ENCODE data around the gene TMEM125.

Gene TMEM125

DNA sequence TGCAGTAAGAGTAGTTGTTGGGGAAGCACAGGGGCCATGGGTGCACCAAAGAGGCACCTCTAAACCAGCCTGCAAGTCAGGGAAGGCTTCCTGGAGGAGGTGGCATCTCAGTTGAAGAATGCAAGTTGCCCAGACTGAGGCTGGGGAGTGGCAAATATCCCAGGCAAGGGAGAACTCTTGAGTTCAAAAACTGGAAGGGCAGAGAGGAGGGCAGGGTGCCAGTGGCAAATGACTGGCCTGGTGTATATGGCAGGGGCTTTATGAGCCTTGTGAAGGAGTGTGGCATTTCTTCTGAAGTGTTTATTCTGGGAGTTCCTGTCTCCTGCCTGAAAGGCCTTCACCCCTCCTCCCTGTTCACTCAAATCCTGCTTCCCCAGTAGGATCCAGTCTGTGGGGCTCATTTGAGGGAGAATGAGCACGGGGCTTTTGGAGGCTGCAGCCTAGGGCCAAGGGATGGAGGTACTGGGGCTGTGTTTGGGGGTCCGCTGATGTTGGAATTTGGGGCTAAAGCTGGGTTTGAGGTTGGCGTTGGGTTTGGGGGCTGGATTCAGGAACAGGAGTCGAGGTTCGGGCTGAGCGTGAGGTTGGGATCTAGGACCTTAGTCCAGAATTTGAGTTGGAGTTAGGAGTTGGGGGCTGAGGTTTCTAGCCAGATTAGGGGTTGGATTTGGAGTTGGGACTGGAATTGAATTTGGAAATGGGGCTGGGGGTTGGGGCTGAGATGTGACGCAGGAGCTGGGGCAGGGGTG, at the start of gene TMEM125:
TSS of gene TMEM125 (plus strand) at position 357 of the 749 bp plus-strand sequence. CDS start 2,740 bp downstream, outside the sequence.
- DNase-seq (ENCODE audit: low read depth): no peak

DNA sequence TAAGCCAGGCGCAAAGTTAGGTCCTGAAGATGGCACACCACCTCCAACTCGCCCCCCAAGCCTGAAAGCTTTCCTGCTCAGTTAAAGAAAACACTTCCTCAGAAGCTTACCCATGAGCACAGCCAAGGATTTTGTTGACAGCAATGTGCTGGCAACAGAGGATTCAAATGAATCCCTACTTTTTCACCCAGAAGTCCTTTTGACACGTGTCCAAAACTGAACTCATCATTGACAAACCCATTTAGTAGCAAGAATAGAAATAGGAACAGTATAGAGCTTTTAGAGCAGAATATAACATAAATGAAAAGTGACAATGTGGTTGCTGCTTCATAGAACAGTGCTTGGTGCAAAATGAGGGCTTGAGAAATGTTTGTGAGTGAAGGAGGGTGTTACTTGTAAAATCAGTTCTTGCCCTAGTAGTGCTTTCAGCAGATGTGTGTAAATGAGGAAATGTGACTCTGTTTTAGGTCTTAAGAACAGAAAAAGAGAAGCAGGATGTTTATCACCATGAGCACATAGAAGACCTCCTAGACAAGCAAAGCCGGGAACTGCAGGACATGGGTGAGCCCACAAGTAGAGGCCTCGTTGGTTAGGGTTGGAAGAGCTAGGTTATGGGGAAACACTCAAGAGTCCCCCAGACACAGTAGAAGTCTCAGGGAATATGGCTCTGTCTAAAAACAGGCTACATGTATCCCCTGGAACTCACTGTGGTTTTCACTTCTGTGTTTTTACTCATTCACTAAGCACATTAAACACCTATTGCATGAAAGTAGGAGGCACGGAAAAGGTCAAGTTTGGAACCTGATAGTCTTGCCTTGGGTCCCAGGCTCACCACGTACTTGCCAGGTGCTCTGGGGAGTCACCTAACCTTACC, 48.6 kb upstream of the TMEM125 start:
- DNase-seq (ENCODE audit: low read depth): no peak

DNA sequence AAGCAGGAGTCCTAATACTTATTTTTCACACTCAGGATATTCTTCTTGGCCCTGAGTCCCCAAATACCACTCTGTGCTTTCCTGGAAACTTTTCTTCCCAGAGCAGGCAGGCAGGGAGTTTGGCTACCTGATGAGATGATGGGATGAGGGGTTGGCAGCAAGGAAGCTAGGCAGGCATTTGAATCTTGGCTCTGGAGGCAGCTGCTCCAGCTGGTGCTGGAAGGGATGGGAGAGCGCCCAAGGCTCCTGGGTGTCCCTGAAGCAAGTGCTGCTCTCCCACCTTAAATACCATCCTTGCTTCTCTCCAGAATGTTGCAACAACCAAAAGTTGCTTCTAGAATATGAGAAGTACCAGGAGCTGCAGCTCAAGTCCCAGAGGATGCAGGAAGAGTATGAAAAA, 48.0 kb upstream of the TMEM125 start:
- DNase-seq (ENCODE audit: low read depth): no peak

DNA sequence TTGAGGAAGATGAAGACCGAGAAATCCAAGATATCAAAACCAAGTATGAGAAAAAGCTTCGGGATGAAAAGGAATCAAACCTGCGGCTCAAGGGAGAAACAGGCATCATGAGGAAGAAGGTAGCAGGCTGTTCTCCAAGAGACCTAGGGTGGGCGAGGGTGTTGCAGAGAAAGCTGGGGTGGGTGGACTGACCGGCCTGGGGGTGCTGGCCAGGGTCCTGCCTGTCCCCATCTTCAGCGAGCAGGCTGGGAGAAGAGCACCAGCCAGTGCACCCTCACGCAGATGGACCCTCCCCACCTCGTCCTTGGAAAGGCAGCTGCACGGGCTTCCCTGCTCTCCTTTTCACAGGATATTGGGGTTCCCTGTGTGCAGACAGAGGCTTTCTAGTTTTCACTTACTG, 46.9 kb upstream of the TMEM125 start:
- DNase-seq (ENCODE audit: low read depth): no peak

DNA sequence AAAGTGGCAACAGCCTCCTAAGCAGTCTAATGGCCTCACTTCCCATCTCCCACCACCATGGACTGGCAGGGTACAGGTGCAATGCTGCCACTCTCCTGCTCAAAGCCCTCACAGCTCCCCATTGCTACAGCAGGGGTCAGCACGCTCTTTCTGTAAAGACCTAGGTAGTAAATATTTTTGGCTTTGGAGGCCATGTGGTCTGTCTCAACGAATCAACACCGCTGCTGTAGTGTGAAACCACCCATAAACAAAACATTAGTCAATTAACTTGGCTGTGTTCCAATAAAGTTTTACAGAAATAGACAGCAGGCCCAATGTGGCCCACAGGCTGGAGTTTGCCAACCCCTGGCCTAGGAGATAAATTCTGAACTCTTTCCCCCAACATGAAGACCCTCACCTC, 44.6 kb upstream of the TMEM125 start:
- DNase-seq (ENCODE audit: low read depth): no peak

DNA sequence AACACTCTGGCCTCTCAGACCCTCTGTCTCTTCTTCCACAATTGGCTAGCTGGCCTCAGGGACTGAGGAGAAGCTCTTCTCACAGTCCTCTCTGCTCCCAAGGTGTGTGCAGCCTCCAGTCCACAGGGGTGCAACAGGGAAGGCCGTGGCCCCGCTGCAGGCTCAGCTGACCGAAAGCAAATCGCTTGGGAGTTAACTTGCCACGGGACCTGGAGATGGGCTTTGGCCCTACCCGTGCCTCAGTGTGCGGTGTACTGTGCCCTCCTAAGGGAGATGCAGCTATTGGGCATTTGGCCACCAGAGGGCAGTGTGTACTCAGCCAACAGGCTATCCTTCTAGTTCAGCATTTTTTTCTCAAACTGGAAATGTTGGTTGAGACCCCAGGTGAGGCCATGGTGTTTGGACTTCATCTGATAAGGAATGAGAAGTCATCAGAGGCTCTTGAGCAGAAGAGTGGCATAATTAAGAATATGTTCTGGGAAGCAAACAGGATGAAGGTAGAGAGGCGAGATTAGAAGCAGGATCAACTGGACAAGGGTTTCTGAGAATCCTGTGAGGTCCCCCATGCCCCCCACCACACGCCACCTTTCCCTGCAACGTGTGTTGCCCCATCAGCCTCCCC, 42.5 kb upstream of the TMEM125 start:
- peak; percentile 44 for DNase-seq (ENCODE audit: low read depth)

DNA sequence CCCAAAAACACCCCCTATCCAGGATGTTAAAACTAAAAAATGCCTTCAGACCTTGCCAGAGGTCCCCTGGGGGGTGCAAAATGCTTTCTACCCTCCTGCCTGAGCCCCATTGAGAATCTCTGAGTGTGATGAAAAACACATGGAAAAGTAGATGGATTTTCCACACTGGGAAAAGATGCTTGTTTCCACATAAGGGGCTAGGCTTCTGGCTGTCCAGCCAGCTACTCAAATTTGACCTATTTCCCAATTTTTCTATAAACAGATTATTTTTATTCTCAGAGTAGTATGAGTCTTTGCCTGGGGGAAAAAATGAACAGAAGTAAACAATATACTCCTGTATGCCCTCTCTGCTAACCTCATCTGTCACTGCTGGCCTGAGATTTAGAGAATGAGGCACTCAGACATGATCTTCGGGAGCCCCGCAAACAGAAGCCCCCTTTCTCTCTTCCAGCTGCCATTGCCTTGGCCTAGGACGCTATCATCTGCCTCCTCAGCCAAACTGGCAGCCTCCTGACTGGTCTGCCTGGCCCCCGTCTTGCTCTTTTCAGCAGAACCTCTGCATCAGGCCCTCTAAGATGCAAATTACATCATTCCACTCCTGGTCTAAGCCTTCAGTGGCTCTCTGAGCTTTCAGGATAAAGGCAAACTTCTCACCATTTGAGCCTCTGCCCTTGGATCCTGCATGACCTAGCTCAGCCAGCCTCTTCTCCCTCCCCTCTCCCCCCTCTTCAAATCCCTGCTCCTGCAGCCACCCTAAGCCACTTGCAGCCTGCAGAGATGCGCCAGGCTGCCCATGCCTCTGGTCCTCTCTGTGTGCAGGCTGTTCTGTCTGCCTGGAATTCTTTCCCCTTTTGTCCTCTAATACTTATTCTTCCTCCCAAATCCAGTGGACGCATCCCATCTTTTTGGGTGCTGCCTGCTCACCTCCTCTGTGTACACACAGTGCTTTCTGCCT, 39.7 kb upstream of the TMEM125 start:
- peak; percentile 67 for DNase-seq (ENCODE audit: low read depth)

DNA sequence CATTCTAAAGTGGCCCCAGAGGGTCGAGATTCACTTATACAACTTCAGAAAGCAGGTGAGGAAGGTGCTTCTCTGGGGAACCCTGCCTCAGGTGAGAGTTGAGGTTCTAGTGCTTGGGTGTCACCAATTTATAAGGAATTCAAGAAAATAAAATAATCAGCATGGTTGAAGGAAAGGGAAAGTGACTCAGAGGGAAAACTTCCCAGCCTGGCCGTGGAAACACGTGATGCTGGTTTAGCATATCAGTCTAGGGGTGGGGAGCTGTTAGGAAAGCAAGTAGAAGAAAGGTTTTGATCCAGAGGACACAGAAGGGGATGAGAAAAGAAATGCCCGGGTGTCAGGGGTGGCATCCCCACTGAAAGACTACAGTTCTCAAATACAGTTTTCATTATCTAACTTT, 37.7 kb upstream of the TMEM125 start:
- DNase-seq (ENCODE audit: low read depth): peak; percentile 65

DNA sequence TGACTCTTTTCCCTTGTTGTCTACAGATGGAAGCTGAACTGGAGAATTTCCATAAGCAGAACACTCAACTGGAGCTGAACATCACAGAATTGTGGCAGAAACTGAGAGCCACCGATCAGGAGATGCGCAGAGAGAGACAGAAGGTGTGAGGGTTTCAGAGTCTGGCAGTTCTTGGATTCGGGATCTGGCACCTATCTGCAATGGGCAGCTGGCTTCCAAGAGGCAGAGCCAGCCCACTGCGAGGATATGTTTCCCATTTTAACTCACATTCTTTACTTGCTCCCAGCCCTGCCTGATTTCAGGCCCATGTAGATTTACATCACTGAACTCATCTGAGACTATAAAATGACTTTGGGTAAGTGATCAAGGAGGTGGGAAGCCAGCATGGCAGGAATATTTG, 37.3 kb upstream of the TMEM125 start:
- no peak for DNase-seq (ENCODE audit: low read depth)

DNA sequence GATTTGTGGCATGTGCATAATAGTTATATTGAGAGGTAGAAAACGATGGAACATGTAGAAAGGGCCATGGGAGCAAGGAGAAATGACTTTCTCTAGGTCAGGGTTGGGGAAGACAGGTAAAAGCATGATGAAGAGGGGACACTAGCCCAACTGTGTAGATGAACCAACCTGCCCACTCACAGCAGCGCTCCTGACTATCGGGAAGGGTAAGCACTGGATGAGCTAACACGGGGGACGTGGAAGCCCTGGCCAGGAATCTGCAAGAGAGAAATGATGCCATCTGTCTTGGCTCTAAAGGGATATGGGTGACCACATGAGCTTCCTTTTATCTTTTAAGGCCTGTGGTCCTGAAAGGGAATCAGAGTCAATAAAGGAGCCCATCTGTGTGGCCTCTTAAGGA, 36.2 kb upstream of the TMEM125 start:
- no peak for DNase-seq (ENCODE audit: low read depth)

DNA sequence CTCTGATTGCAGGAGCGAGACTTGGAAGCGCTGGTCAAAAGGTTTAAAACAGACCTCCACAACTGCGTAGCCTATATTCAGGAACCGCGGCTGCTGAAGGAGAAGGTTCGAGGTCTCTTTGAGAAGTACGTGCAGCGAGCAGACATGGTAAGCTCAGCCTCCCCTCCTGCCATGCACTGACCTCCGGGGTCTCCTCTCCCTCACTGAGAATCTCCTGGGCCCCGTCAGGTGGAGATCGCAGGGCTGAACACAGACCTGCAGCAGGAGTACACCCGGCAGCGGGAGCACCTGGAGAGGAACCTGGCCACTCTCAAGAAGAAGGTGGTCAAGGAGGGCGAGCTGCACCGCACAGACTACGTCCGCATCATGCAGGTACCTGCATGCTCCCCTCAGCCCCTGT, 35.5 kb upstream of the TMEM125 start:
- DNase-seq (ENCODE audit: low read depth): no peak

DNA sequence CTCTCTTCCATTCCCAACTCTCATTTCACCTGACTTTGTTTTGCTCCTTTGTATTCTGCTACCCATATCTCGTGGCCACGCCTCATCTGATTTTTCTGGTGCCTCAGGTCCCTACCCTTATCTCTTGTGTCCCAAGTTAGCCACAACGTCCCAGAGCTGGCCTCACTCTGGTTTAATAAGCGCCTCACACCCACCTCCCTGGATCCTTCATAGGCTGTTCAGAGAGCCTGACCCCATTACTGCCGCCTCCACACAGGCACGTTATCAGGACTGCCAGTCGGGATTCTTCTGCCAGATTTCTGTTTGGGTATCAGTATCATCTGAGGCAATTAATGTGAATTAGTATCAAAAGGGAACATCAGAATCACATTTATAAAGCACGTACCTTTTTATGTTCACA, 34.7 kb upstream of the TMEM125 start:
- DNase-seq (ENCODE audit: low read depth): no peak

DNA sequence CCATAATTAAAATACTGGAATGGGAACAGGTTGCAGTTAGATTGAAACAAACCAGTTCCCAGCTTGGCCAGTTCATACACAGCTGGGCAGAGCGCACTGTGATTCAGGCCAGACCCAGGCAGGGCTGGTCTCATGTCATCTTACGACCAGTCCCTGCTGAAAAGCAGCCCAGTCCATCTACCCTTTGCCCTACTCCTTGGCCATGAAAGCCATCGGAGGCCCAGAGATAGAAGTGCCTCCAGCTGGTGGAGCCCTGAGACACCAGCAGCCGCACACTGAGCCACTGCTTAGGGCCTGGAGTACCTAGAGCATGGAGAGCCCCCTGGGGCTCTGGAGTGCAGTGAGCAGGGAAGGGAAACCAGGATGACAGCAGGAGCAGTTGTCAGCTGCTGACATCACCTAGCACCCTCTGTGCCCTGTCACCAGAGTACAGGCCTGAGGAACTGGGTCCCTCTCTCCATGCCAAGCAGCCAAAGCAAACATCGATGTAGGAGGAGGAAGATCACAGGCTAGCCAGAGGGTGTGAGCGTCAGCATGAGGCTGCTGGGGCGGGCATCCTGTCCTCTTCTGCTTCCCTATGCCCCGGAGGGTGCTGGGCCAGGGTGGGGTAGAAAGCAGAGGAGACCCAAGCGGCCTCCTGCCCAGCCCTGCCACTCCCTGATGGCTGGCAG, 34.2 kb upstream of the TMEM125 start:
- no peak for DNase-seq (ENCODE audit: low read depth)

DNA sequence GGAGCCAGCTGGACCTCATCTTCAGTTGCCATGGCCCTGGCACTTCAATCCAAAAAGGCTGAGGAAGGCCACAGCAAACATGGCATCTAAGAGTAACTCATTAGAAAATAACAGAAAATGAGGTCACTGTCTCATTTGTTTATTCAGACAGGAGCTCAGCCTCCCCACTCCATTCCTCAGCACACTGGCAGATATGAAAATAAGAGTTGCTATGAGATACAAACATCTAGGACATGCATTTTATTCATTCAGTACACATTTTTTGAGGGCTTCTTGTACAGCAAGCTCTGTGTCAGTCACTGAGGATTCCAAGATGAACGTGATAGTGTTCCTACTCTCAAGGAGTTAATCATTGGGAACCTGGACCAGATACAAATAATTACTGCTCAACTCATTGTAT, 32.7 kb upstream of the TMEM125 start:
- no peak for DNase-seq (ENCODE audit: low read depth)

DNA sequence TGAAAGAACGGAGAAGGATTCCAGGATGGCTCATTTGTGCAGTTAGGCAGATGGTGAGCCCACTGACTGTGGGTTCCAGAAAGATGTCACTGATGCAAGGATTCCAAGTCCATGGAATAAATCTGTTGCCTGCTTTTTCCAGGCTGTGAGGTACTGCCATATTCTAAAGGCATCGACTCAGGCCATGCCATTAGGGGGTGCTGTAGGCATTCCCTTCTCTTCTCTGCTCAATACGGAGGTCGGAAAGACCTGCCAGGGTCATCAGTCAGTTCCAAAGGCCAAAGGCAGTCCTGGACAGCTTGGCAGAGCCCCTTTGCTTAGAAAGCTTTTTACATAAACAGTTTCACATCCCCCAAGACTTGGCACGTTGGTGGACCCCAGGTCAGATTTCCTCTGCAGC, 31.7 kb upstream of the TMEM125 start:
- peak; percentile 58 for DNase-seq (ENCODE audit: low read depth)

DNA sequence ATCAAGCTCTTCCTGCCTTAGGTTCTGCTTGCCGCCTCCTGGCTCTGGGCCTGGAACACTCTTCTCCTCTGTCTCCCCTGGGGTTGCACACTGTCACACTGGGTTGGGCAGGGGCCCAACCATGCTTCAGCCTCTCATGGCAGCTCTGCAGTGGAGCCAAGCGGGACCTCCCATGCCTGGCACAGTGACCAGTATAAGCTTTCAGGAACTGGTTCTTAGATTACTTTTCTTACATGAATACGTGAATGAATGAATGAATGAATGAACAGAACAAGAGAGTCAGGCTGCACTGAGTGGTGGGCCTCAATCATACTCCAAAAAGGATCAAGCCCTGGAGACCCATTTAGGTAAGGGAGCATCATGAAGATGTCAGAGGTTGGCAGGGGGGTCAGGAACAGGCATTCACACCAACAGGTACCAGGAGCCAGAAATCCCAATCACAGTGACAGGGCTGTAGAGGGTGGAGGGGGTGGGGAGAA, 30.8 kb upstream of the TMEM125 start:
- no peak for DNase-seq (ENCODE audit: low read depth)

DNA sequence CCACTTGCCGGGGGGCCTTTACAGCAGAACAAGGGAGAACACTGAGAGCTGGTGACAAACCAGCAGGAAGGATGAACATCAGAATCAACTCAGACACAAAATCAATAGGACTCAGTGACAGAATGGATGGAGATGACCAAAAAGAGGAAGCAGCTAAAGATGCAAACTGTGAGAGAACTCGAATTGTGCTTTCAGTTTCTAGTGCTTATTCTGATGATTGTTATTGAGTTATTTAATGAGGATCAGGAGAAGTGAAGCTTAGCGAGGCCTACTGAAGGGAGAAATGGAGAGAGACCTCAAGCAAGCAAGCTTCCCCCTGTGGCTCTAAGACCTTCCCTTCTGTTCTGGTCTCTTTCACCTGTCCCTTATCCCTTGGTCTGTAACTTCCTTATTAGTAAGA, 30.3 kb upstream of the TMEM125 start:
- no peak for DNase-seq (ENCODE audit: low read depth)

DNA sequence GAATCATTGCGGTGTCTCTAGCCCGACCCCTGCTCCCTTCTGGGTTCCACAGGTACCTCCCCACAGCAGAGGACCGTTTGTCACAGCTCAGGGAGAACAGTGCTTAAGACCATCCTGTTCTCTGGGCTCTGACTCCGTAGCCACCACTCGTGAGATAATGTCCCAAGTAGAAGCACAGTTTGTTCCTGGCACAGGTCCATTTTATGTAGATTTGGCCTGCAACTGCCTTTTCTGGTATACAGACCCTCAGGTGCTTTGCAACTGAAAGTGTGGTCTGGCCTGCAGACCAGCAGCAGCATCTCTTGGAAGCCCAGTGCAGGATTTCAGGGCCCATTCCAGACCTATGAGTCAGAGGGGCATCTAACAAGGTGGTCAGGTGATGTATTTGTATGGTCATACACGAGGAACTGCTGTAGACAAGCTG, 28.4 kb upstream of the TMEM125 start:
- no peak for DNase-seq (ENCODE audit: low read depth)

DNA sequence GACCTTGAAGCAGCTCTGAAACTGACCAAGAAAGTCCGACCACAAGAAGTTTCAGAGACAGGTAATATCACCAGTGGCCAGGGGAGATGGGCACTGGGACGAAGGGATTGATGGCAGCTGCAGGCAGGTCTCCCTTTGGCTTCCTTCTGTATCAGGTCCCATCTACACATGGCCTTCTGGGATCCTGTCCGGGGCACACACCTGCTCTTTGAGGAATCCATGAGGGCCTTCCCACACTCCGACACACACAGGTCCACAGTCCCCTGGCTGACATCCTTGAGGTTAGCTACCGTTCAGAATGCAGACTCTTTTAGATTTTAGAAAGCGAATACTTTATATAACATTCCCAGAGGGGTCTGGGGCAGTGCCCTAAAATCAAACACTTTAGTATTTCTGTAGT, 26.5 kb upstream of the TMEM125 start:
- no peak for DNase-seq (ENCODE audit: low read depth)

DNA sequence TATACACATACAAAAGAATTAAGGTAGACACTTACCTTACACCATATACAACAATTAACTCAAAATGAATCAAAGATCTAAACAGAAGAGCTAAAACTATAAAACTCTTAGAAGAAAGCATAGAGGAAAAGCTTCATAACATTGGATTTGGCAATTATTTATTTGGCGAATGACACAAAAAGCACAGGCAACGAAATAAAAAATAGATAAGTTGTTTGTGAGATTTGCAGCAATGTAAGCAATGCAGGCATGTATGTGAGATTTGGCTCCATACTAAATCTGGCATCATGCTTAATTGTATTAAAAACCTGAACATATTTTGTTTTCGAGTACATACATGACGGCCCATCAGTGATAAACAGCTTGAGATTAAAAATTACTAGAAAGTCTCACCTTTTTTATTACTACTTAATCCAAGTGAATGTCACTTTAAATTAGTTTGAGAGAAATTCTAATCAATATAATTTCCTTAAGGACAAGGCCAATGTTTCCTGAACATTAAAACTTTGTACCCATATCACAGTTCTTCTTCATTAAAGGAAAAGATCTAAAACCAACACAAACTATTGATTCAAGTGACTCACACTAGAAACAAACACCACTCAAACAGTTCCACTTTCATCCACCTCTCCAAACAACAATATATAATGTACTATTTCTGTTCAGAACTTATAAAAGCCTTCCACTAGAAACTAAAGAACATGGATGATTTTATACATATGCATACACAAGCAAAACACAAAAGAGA, 23.1 kb upstream of the TMEM125 start:
- no peak for DNase-seq (ENCODE audit: low read depth)
